Duodenal mucosa (tissue), 2 donors: Measurements from ENCODE around the gene WDFY3.
"Not testable (repeated sequence)": the region's sequence is repeated elsewhere in the genome, so short reads cannot be mapped to it uniquely, and the experiment has no call there.

ENCODE experiments used
- H3K27ac ChIP-seq: one replicate; pipeline ENCODE4 v1.7.0; 2013; ENCODE audit warnings: low read depth, low read length
- H3K27me3 ChIP-seq, 2 donors: one replicate each; pipeline ENCODE4 v1.7.0; 2013; ENCODE audit warnings: low read length in 2 of 2, control low read depth in 1 of 2; ENCODE audit not compliant: insufficient read depth in 2 of 2, control insufficient read depth in 1 of 2
- H3K36me3 ChIP-seq, 2 donors: one replicate each; pipeline ENCODE4 v1.7.0; 2013; ENCODE audit warnings: low read length in 2 of 2, control low read depth in 1 of 2; ENCODE audit not compliant: insufficient read depth in 2 of 2, control insufficient read depth in 1 of 2
- H3K4me1 ChIP-seq, 2 donors: one replicate each; pipeline ENCODE4 v1.7.0; 2013; ENCODE audit warnings: low read length in 2 of 2, control low read depth in 1 of 2; ENCODE audit not compliant: insufficient read depth in 2 of 2, control insufficient read depth in 1 of 2
- H3K4me3 ChIP-seq, 2 donors: one replicate each; pipeline ENCODE4 v1.7.0; 2013; ENCODE audit warnings: low read length in 2 of 2, low read depth in 1 of 2
- H3K9ac ChIP-seq, 2 donors: one replicate each; pipeline ENCODE4 v1.7.0; 2013; ENCODE audit warnings: low read length in 2 of 2, low read depth in 1 of 2
- H3K9me3 ChIP-seq, 2 donors: one replicate each; pipeline ENCODE4 v1.7.0; 2013; ENCODE audit warnings: low read length in 2 of 2, control low read depth in 1 of 2; ENCODE audit not compliant: control insufficient read depth in 1 of 2

The WDFY3 gene

GRCh38 chr4:84809946-84810345 lies 156.5 kb downstream of the WDFY3 start:
- peaks cover 0 to 5% of the 10 kb centered on the region in 2 donors for H3K36me3 ChIP-seq

GRCh38 chr4:84808332-84808731 lies 158.2 kb downstream of the WDFY3 start:
- Histone ChIP-seq H3K27me3 (no peaks in the 10 kb centered on the region), H3K4me1 (no peaks in the 10 kb centered on the region), H3K9ac (no peak overlapping the region), H3K9me3 (no peaks in the 10 kb centered on the region), H3K4me3 (no peak overlapping the region), H3K27ac (no peak overlapping the region), H3K36me3 (peaks cover 0 to 5% of the 10 kb centered on the region in 2 donors)

More at GRCh38 chr4:84809946-84810345, 156.5 kb downstream of the WDFY3 start:
- Histone ChIP-seq H3K9ac (no peak overlapping the region), H3K27me3 (no peaks in the 10 kb centered on the region), H3K9me3 (no peaks in the 10 kb centered on the region), H3K4me1 (no peaks in the 10 kb centered on the region), H3K27ac (no peak overlapping the region), H3K4me3 (no peak overlapping the region)

- H3K27me3 ChIP-seq, H3K4me3 ChIP-seq, H3K27ac ChIP-seq, H3K9ac ChIP-seq, H3K4me1 ChIP-seq, H3K9me3 ChIP-seq, H3K36me3 ChIP-seq: not testable (repeated sequence)
Observed at GRCh38 chr4:84806541-84806940, 159.9 kb downstream of the WDFY3 start.

- no peak overlapping the region for H3K4me3 ChIP-seq
- H3K27ac ChIP-seq, result no peak overlapping the region
- H3K9ac ChIP-seq, result no peak overlapping the region
- no peaks in the 10 kb centered on the region for H3K4me1 ChIP-seq
- peaks cover 5 to 9% of the 10 kb centered on the region in 2 donors for H3K36me3 ChIP-seq
- no peaks in the 10 kb centered on the region for H3K27me3 ChIP-seq
- H3K9me3 ChIP-seq, result no peaks in the 10 kb centered on the region
Observed at GRCh38 chr4:84804136-84804535, 162.4 kb downstream of the WDFY3 start.

GRCh38 chr4:84803720-84804119 lies 162.8 kb downstream of the WDFY3 start:
- H3K4me3 ChIP-seq, result no peak overlapping the region
- H3K27me3 ChIP-seq, result no peaks in the 10 kb centered on the region
- no peak overlapping the region for H3K27ac ChIP-seq
- peaks cover 5 to 9% of the 10 kb centered on the region in 2 donors for H3K36me3 ChIP-seq
- no peak overlapping the region for H3K9ac ChIP-seq
- H3K9me3 ChIP-seq, result no peaks in the 10 kb centered on the region
- no peaks in the 10 kb centered on the region for H3K4me1 ChIP-seq

- Histone ChIP-seq H3K27me3 (no peaks in the 10 kb centered on the region), H3K9me3 (no peaks in the 10 kb centered on the region), H3K4me1 (no peaks in the 10 kb centered on the region), H3K27ac (no peak overlapping the region), H3K36me3 (peaks cover 5 to 9% of the 10 kb centered on the region in 2 donors), H3K9ac (no peak overlapping the region), H3K4me3 (no peak overlapping the region)
Observed at GRCh38 chr4:84803116-84803515, 163.4 kb downstream of the WDFY3 start.

GRCh38 chr4:84800256-84800655 lies 166.2 kb downstream of the WDFY3 start:
- no peak overlapping the region for H3K4me3 ChIP-seq
- peaks cover 5 to 9% of the 10 kb centered on the region in 2 donors for H3K36me3 ChIP-seq

GRCh38 chr4:84799318-84799717 lies 167.2 kb downstream of the WDFY3 start:
- no peak overlapping the region for H3K9ac ChIP-seq
- no peaks in the 10 kb centered on the region for H3K9me3 ChIP-seq
- peaks cover 5 to 9% of the 10 kb centered on the region in 2 donors for H3K36me3 ChIP-seq
- no peaks in the 10 kb centered on the region for H3K4me1 ChIP-seq
- H3K27ac ChIP-seq, result no peak overlapping the region
- H3K27me3 ChIP-seq, result no peaks in the 10 kb centered on the region
- no peak overlapping the region for H3K4me3 ChIP-seq

More at GRCh38 chr4:84800256-84800655, 166.2 kb downstream of the WDFY3 start:
- no peaks in the 10 kb centered on the region for H3K4me1 ChIP-seq
- no peaks in the 10 kb centered on the region for H3K9me3 ChIP-seq
- H3K9ac ChIP-seq, result no peak overlapping the region
- H3K27me3 ChIP-seq, result no peaks in the 10 kb centered on the region
- H3K27ac ChIP-seq, result no peak overlapping the region

GRCh38 chr4:84796394-84796793 lies 170.1 kb downstream of the WDFY3 start:
- H3K4me3 ChIP-seq, result no peak overlapping the region
- peaks cover 1 to 6% of the 10 kb centered on the region in 2 donors for H3K36me3 ChIP-seq
- H3K27me3 ChIP-seq, result no peaks in the 10 kb centered on the region

GRCh38 chr4:84792366-84793301 lies 173.9 kb downstream of the WDFY3 start:
- no peak overlapping the region for H3K27ac ChIP-seq

More at GRCh38 chr4:84796394-84796793, 170.1 kb downstream of the WDFY3 start:
- Histone ChIP-seq H3K9me3 (no peaks in the 10 kb centered on the region), H3K27ac (no peak overlapping the region), H3K9ac (no peak overlapping the region), H3K4me1 (no peaks in the 10 kb centered on the region)

More at GRCh38 chr4:84792366-84793301, 173.9 kb downstream of the WDFY3 start:
- H3K36me3 ChIP-seq, result peaks cover 3 to 5% of the 10 kb centered on the region in 2 donors
- no peak overlapping the region for H3K9ac ChIP-seq
- H3K27me3 ChIP-seq, result no peaks in the 10 kb centered on the region
- H3K4me3 ChIP-seq, result no peak overlapping the region
- no peaks in the 10 kb centered on the region for H3K9me3 ChIP-seq
- no peaks in the 10 kb centered on the region for H3K4me1 ChIP-seq
